ENCODE data around the gene MOCS3. TPM values are rescaled to one million over a fixed set of nuclear protein-coding genes. Genes with fewer than 3 reads are reported as not detected.

Gene MOCS3
- total RNA-seq (2022) = 12.9 and 13.2 TPM in 2 replicates
- percentile 94 among the genes with signal in this experiment for Bru-seq, nascent RNA
- BruChase-seq, experiment 1, labeled RNA remaining after a 2-hour chase = percentile 96 among the genes with signal in this experiment
- percentile 77 among the genes with signal in this experiment for BruChase-seq, experiment 2, labeled RNA remaining after a 6-hour chase
- long read RNA-seq, full-length matches to known transcripts = 51 of 51 reads
- long read RNA-seq, partial matches to known transcripts = 0 of 51 reads
- long read RNA-seq, other reads (novel, unspliced or antisense) = 0 of 51 reads

- peak in 1 of 2 experiments; percentile 37 for TF ChIP-seq CTCF (IDR thresholded peaks at IDR 0.05; ENCODE audit: insufficient read depth in 1 of 2, low read depth in 1 of 2, low read length in 1 of 2, severe bottlenecking in 1 of 2, unreplicated experiment in 1 of 2)
- no peaks in the 10 kb centered on the region for H3K36me3 ChIP-seq (ENCODE audit: control insufficient read depth, insufficient read depth, low read length)
- no peaks in the 10 kb centered on the region for H3K9me3 Mint-ChIP-seq (ENCODE audit: unreplicated experiment)
- H3K27me3 ChIP-seq (replicated peaks; ENCODE audit: control insufficient read depth, insufficient read depth, low read length) = no peaks in the 10 kb centered on the region
- H3K9me3 ChIP-seq = no peaks in the 10 kb centered on the region
- CTCF ChIA-PET = interaction anchor here (0.8 to 3.0 kb wide), 10 partner anchors 9 to 604 kb away, joined by 3 to 42 read pairs (median 4); partner anchors contain the start of genes ADNP and BCAS4
- H3K36me3 Mint-ChIP-seq (ENCODE audit: insufficient read depth, unreplicated experiment) = peaks cover 56% of the 10 kb centered on the region
- peak within 1 kb of the TSS; percentile 92 for H3K4me3 Mint-ChIP-seq (ENCODE audit: unreplicated experiment)
- H3K4me1 ChIP-seq = peaks cover 16% of the 10 kb centered on the region
- POLR2A ChIA-PET = interaction anchor here (0.6 to 3.2 kb wide), 18 partner anchors 9 to 356 kb away, joined by 3 to 105 read pairs (median 4); partner anchors contain the start of genes ADNP, BCAS4 and PARD6B
- TSS peak; percentile 68 for BruUV-seq (replicated peaks)
- intact Hi-C loops (cut with micrococcal nuclease; ENCODE audit: unreplicated experiment) = loop anchor here (1.0 kb wide), 2 partner anchors 28 to 169 kb away; partner anchors contain the start of gene ADNP
- peaks cover 22% of the 10 kb centered on the region for H3K4me1 Mint-ChIP-seq (ENCODE audit: low read depth, unreplicated experiment)
- no peaks in the 10 kb centered on the region for H3K27me3 Mint-ChIP-seq (ENCODE audit: insufficient read depth, unreplicated experiment)
- peak within 1 kb of the TSS; percentile 91 for H3K4me3 ChIP-seq (ENCODE audit: low read depth, low read length)
- DNase-seq = peak; percentile 94 to 96
- peak within 1 kb of the TSS; percentile 97 for H3K27ac Mint-ChIP-seq (ENCODE audit: unreplicated experiment)
These were observed at the start of gene MOCS3 for GRCh38 chr20:50958615-50959542. Gene MOCS3, plus strand, starts transcription at chr20:50958818. Its CDS starts 25 bp downstream, at chr20:50958843.

GRCh38 chr20:50909413-50909812, 49.2 kb upstream of the MOCS3 start:
- no peak for DNase-seq
- peaks cover 60% of the 10 kb centered on the region for H3K4me1 Mint-ChIP-seq (ENCODE audit: low read depth, unreplicated experiment)
- Histone ChIP-seq H3K9me3 (no peaks in the 10 kb centered on the region), H3K27me3 (replicated peaks; ENCODE audit: control insufficient read depth, insufficient read depth, low read length) (no peaks in the 10 kb centered on the region), H3K36me3 (ENCODE audit: control insufficient read depth, insufficient read depth, low read length) (peaks cover 6% of the 10 kb centered on the region), H3K4me1 (peaks cover 35% of the 10 kb centered on the region), H3K4me3 (ENCODE audit: low read depth, low read length) (no peak overlapping the region)
- no peaks in the 10 kb centered on the region for H3K9me3 Mint-ChIP-seq (ENCODE audit: unreplicated experiment)
- no TSS peak for BruUV-seq (replicated peaks)
- H3K36me3 Mint-ChIP-seq (ENCODE audit: insufficient read depth, unreplicated experiment) = peaks cover 87% of the 10 kb centered on the region
- intact Hi-C loops (cut with micrococcal nuclease; ENCODE audit: unreplicated experiment) = no loop called here
- H3K27me3 Mint-ChIP-seq (ENCODE audit: insufficient read depth, unreplicated experiment) = no peaks in the 10 kb centered on the region
- no peak overlapping the region for H3K27ac Mint-ChIP-seq (ENCODE audit: unreplicated experiment)
- ChIA-PET CTCF (interaction anchor here (1.2 to 1.7 kb wide), 3 partner anchors 10 to 122 kb away, joined by 3 to 4 read pairs (median 3); no protein-coding TSS in a partner anchor), POLR2A (no interaction called here)
- H3K4me3 Mint-ChIP-seq (ENCODE audit: unreplicated experiment) = no peak overlapping the region
- TF ChIP-seq CTCF (IDR thresholded peaks at IDR 0.05; ENCODE audit: insufficient read depth in 1 of 2, low read depth in 1 of 2, low read length in 1 of 2, severe bottlenecking in 1 of 2, unreplicated experiment in 1 of 2) = no peak

- ChIA-PET CTCF (interaction anchor here (0.5 to 2.4 kb wide), 7 partner anchors 18 to 248 kb away, joined by 3 to 17 read pairs (median 8); partner anchors contain the start of genes ADNP and BCAS4), POLR2A (interaction anchor here (0.5 to 2.0 kb wide), 5 partner anchors 13 to 120 kb away, joined by 3 to 23 read pairs (median 5); partner anchors contain the start of genes ADNP and DPM1)
- H3K27me3 ChIP-seq (replicated peaks; ENCODE audit: control insufficient read depth, insufficient read depth, low read length) = no peaks in the 10 kb centered on the region
- no peak overlapping the region for H3K4me3 ChIP-seq (ENCODE audit: low read depth, low read length)
- BruUV-seq (replicated peaks) = no TSS peak
- no peak for DNase-seq
- Mint-ChIP-seq H3K4me1 (ENCODE audit: low read depth, unreplicated experiment) (peaks cover 66% of the 10 kb centered on the region), H3K36me3 (ENCODE audit: insufficient read depth, unreplicated experiment) (peaks cover 82% of the 10 kb centered on the region), H3K27ac (ENCODE audit: unreplicated experiment) (peak overlapping the region; percentile 22), H3K27me3 (ENCODE audit: insufficient read depth, unreplicated experiment) (no peaks in the 10 kb centered on the region), H3K4me3 (ENCODE audit: unreplicated experiment) (no peak overlapping the region), H3K9me3 (ENCODE audit: unreplicated experiment) (no peaks in the 10 kb centered on the region)
- H3K4me1 ChIP-seq = peaks cover 47% of the 10 kb centered on the region
- peaks cover 6% of the 10 kb centered on the region for H3K36me3 ChIP-seq (ENCODE audit: control insufficient read depth, insufficient read depth, low read length)
- no peaks in the 10 kb centered on the region for H3K9me3 ChIP-seq
- intact Hi-C loops (cut with micrococcal nuclease; ENCODE audit: unreplicated experiment) = loop anchor here (1.0 to 10.0 kb wide), 3 partner anchors 16 to 396 kb away; partner anchors contain the start of gene PTPN1
- TF ChIP-seq CTCF (IDR thresholded peaks at IDR 0.05; ENCODE audit: insufficient read depth in 1 of 2, low read depth in 1 of 2, low read length in 1 of 2, severe bottlenecking in 1 of 2, unreplicated experiment in 1 of 2) = no peak
These were observed 47.6 kb upstream of the MOCS3 start for GRCh38 chr20:50911030-50911429.

Data from Caco-2 (cell line).